PC-9 (cell line): ENCODE data around the gene PPFIBP1. TPM values are rescaled to one million over a fixed set of nuclear protein-coding genes. Genes with fewer than 3 reads are reported as not detected.
"Not testable (repeated sequence)": the region's sequence is repeated elsewhere in the genome, so short reads cannot be mapped to it uniquely, and the experiment has no call there.

ENCODE experiments used
- BruUV-seq: library from RNA; stranded (reverse); fragments of 400-500 nt; replicated peaks from 2 replicates; lab custom pipeline; 2021; lab: Mats Ljungman, UMichigan
- CTCF ChIA-PET: fragments of 300-600 bp; sonication (Branson Sonifier 250); formaldehyde crosslinking; loops from one replicate; lab custom pipeline; 2022; ENCODE audit warnings: antibody characterized with exemption; lab: Charles Lee
- POLR2A ChIA-PET: fragments of 300-600 bp; sonication (Branson Sonifier 250); formaldehyde crosslinking; loops from one replicate; lab custom pipeline; 2022; ENCODE audit warnings: antibody characterized with exemption; ENCODE audit not compliant: unreplicated experiment; lab: Charles Lee
- DNase-seq, 2 experiments: peaks; one replicate each; pipeline versions ENCODE4 v3.0.0 to v3.0.0-alpha.2; 2015 to 2022; ENCODE audit warnings: mixed read lengths in 1 of 2
- H2AFZ ChIP-seq: fragments of 200-600 bp; sonication (generic); 2 replicates; pipeline ENCODE4 v1.8.1; 2017; ENCODE audit warnings: antibody characterized with exemption
- H3F3A ChIP-seq: fragments of 200-600 bp; sonication (generic); 2 replicates; pipeline ENCODE4 v1.8.1; 2017; ENCODE audit warnings: antibody characterized with exemption, mild to moderate bottlenecking, low read depth; ENCODE audit not compliant: insufficient read depth
- H3K27ac ChIP-seq: fragments of 200-600 bp; sonication (generic); 2 replicates; pipeline ENCODE4 v1.6.1; 2016; ENCODE audit warnings: mixed run types
- H3K27me3 ChIP-seq: fragments of 200-600 bp; sonication (generic); 2 replicates; pipeline ENCODE4 v1.6.1; 2016; ENCODE audit warnings: low read depth, mixed run types; ENCODE audit not compliant: insufficient read depth
- H3K36me3 ChIP-seq: fragments of 200-600 bp; sonication (generic); 2 replicates; pipeline ENCODE4 v1.6.1; 2016; ENCODE audit warnings: low read depth, mixed run types
- H3K4me1 ChIP-seq: fragments of 200-600 bp; sonication (generic); replicated peaks from 2 replicates; pipeline ENCODE4 v1.6.1; 2016; ENCODE audit warnings: mixed run types; ENCODE audit not compliant: insufficient read depth
- H3K4me2 ChIP-seq: fragments of 200-600 bp; sonication (generic); 2 replicates; pipeline ENCODE4 v1.6.1; 2017; ENCODE audit warnings: mixed run types
- H3K4me3 ChIP-seq: fragments of 200-600 bp; sonication (generic); 2 replicates; pipeline ENCODE4 v1.6.1; 2016; ENCODE audit warnings: mixed run types
- H3K79me2 ChIP-seq: fragments of 200-600 bp; sonication (generic); 2 replicates; pipeline ENCODE4 v1.6.1; 2017; ENCODE audit warnings: low read depth, mixed run types
- H3K9me2 ChIP-seq: fragments of 200-600 bp; sonication (generic); 2 replicates; pipeline ENCODE4 v1.8.1; 2017; ENCODE audit warnings: mild to moderate bottlenecking; ENCODE audit not compliant: insufficient read depth
- H3K9me3 ChIP-seq: fragments of 200-600 bp; sonication (generic); 2 replicates; pipeline ENCODE4 v1.8.1; 2016; ENCODE audit warnings: low read depth; ENCODE audit not compliant: insufficient read depth
- H4K20me1 ChIP-seq: fragments of 200-600 bp; sonication (generic); 2 replicates; pipeline ENCODE4 v1.8.1; 2017; ENCODE audit not compliant: insufficient read depth
- CTCF ChIP-seq: fragments of 200-600 bp; sonication (generic); conservative IDR thresholded peaks from 2 replicates; pipeline ENCODE4 v1.6.1; 2017; ENCODE audit warnings: mixed run types, antibody characterized with exemption, mild to moderate bottlenecking, moderate library complexity
- EZH2 ChIP-seq: fragments of 200-600 bp; sonication (generic); IDR thresholded peaks from 2 replicates; pipeline ENCODE4 v1.8.0; 2017; ENCODE audit warnings: antibody characterized with exemption, low read depth
- intact Hi-C: fragments of 100-400 bp; cut with micrococcal nuclease; formaldehyde crosslinking; loops from one replicate; pipeline ENCODE4 v1.10.0; 2022; ENCODE audit not compliant: unreplicated experiment
- total RNA-seq: library from RNA; stranded (reverse); gene quantifications from 2 replicates; pipeline ENCODE4 v1.2.3, GENCODE V29; 2021

PPFIBP1 gene
- total RNA-seq, 1 experiment from 2014 or later: 77.0 TPM

DNA sequence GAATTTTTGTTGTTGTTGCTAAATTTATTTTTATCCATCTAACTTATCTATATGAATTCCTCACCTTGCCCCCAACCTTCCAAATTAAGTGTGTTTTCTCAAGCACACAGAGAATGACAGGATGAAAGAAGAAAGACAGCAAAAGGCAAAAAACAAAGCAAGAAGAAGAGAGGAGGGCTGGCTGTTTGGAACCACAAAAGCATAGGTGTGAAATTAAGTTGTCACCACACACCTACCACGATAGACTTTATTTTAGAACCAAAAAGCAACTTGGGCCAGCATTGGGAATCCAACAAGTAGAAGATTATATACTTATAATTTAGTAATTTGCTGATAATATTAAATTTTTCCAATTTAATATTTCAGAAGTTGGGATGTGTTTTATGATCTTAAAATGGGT lies 113.5 kb downstream of the PPFIBP1 start:
- ChIA-PET CTCF (no interaction called here), POLR2A (no interaction called here)
- DNase-seq: no peak
- no peaks in the 10 kb centered on the region for H3K9me3 ChIP-seq
- H3K4me1 ChIP-seq: peaks cover 5% of the 10 kb centered on the region; the same call in 1 of the 2 replicates
- no peaks in the 10 kb centered on the region for H3K79me2 ChIP-seq
- intact Hi-C loops: no loop called here
- no peaks in the 10 kb centered on the region for H3K9me2 ChIP-seq
- no peaks in the 10 kb centered on the region for H3F3A ChIP-seq
- no peaks in the 10 kb centered on the region for H3K27me3 ChIP-seq
- no peak overlapping the region for H3K27ac ChIP-seq
- H4K20me1 ChIP-seq: no peaks in the 10 kb centered on the region
- H3K4me2 ChIP-seq: no peak overlapping the region
- no peak overlapping the region for H2AFZ ChIP-seq
- TF ChIP-seq CTCF (no peak), EZH2 (no peak)
- H3K36me3 ChIP-seq: no peaks in the 10 kb centered on the region
- no peak overlapping the region for H3K4me3 ChIP-seq
- BruUV-seq: no TSS peak

- Histone ChIP-seq H3K4me2 (no peak overlapping the region), H3F3A (no peaks in the 10 kb centered on the region), H4K20me1 (no peaks in the 10 kb centered on the region), H3K27ac (no peak overlapping the region), H2AFZ (no peak overlapping the region), H3K36me3 (no peaks in the 10 kb centered on the region), H3K4me1 (peaks cover 5% of the 10 kb centered on the region; the same call in 1 of the 2 replicates), H3K9me3 (no peaks in the 10 kb centered on the region), H3K9me2 (no peaks in the 10 kb centered on the region), H3K79me2 (no peaks in the 10 kb centered on the region), H3K4me3 (no peak overlapping the region), H3K27me3 (no peaks in the 10 kb centered on the region)
- no TSS peak for BruUV-seq
- ChIA-PET POLR2A (interaction anchor here (0.5 kb wide), 1 partner anchor 110 kb away, joined by 7 read pairs; no protein-coding TSS in a partner anchor), CTCF (no interaction called here)
- no peak for DNase-seq
- intact Hi-C loops: no loop called here
- TF ChIP-seq CTCF (no peak), EZH2 (no peak)
These were observed 115.3 kb downstream of the PPFIBP1 start for GRCh38 chr12:27639265-27639664.

GRCh38 chr12:27640566-27641200 lies 116.7 kb downstream of the PPFIBP1 start:
- H3K4me3 ChIP-seq, BruUV-seq, H3K4me1 ChIP-seq, H3F3A ChIP-seq, CTCF ChIA-PET, H3K4me2 ChIP-seq, intact Hi-C loops, H3K9me2 ChIP-seq, H3K79me2 ChIP-seq, H3K27me3 ChIP-seq, H2AFZ ChIP-seq, H3K27ac ChIP-seq, H4K20me1 ChIP-seq, H3K36me3 ChIP-seq, DNase-seq, H3K9me3 ChIP-seq: not testable (repeated sequence)
- POLR2A ChIA-PET: interaction anchor here (0.7 kb wide), 1 partner anchor 284 kb away, joined by 3 read pairs; no protein-coding TSS in a partner anchor

DNA sequence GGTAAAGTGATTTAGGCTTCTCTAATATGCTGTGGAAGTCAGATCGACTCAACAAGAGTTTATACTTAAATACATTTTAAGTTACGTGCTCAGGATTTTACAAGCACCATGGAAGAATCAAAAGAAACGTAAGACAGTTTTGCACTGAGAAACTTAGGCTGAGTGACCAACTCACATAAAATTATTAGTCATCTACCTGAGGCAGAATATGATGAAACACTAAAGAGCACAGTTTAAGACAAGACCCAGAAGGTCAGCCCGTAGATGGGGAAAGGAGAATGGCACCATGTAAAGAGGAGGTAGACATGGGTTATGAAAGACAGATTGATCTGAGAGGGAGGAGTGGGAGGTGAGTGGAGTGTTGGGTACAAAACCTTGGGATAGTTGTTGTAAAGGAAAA lies 118.4 kb downstream of the PPFIBP1 start:
- intact Hi-C loops, BruUV-seq, H3K36me3 ChIP-seq, H3K27me3 ChIP-seq, H3K27ac ChIP-seq, H4K20me1 ChIP-seq, H3K9me3 ChIP-seq, H3F3A ChIP-seq, H3K4me2 ChIP-seq, H3K4me3 ChIP-seq, H3K9me2 ChIP-seq, H3K4me1 ChIP-seq, H3K79me2 ChIP-seq, POLR2A ChIA-PET, H2AFZ ChIP-seq, DNase-seq, CTCF ChIA-PET: not testable (repeated sequence)

- H3K36me3 ChIP-seq, H3K79me2 ChIP-seq, POLR2A ChIA-PET, intact Hi-C loops, H3K9me2 ChIP-seq, H3K4me2 ChIP-seq, BruUV-seq, H3K27me3 ChIP-seq, DNase-seq, H2AFZ ChIP-seq, H3K9me3 ChIP-seq, H4K20me1 ChIP-seq, H3K4me1 ChIP-seq, H3K27ac ChIP-seq, H3F3A ChIP-seq, CTCF ChIA-PET, H3K4me3 ChIP-seq: not testable (repeated sequence)
These were observed 118.9 kb downstream of the PPFIBP1 start for GRCh38 chr12:27642892-27643291.
